IMR-90 (cell line): ENCODE measurements around the gene FANCD2. TPM values are rescaled to one million over a fixed set of nuclear protein-coding genes. Genes with fewer than 3 reads are reported as not detected.

Experiments used
- ATAC-seq: fragments of 200-7000 bp; cut with Tn5 transposase; 2 replicates; pipeline ENCODE4 v1.9.1; 2020; ENCODE audit warnings: low read depth, mild to moderate bottlenecking, moderate library complexity
- Bru-seq: library from RNA; stranded (reverse); fragments of 400-500 nt; gene quantifications from one replicate; lab custom pipeline; 2021; lab: Mats Ljungman, UMichigan
- BruChase-seq, 2 experiments: library from RNA; stranded (reverse); fragments of 400-500 nt; gene quantifications; one replicate each; lab custom pipeline; 2021; lab: Mats Ljungman, UMichigan
- BruUV-seq: library from RNA; stranded (reverse); fragments of 400-500 nt; replicated peaks from 2 replicates; lab custom pipeline; 2021; lab: Mats Ljungman, UMichigan
- CTCF ChIA-PET: fragments of 300-600 bp; formaldehyde crosslinking; extraction: SDS; loops from one replicate; lab custom pipeline; 2021; ENCODE audit warnings: antibody characterized with exemption; lab: Yijun Ruan, JAX
- POLR2A ChIA-PET: fragments of 300-600 bp; sonication (Branson Sonifier 250); formaldehyde crosslinking; loops from one replicate; lab custom pipeline; 2022; ENCODE audit warnings: antibody characterized with exemption; ENCODE audit not compliant: unreplicated experiment; lab: Charles Lee
- DNase-seq: peaks from one replicate; pipeline ENCODE4 v3.0.0; 2013
- H2AFZ ChIP-seq: replicated peaks from 2 replicates; pipeline ENCODE3; 2013; ENCODE audit warnings: low read length, mild to moderate bottlenecking; ENCODE audit not compliant: poor library complexity
- H2AK5ac ChIP-seq: 2 replicates; pipeline ENCODE4 v1.6.1; 2013; ENCODE audit warnings: low read depth, low read length, inconsistent platforms
- H2AK9ac ChIP-seq: replicated peaks from 2 replicates; pipeline ENCODE3; 2013; ENCODE audit warnings: mild to moderate bottlenecking, low read depth, low read length, moderate library complexity; ENCODE audit not compliant: poor library complexity
- H2BK120ac ChIP-seq: 2 replicates; pipeline ENCODE4 v1.6.1; 2013; ENCODE audit warnings: low read depth, low read length, inconsistent platforms
- H2BK15ac ChIP-seq: 3 replicates; pipeline ENCODE4 v1.6.1; 2013; ENCODE audit warnings: low read depth, low read length, inconsistent platforms
- H2BK20ac ChIP-seq: 2 replicates; pipeline ENCODE4 v1.6.1; 2013; ENCODE audit warnings: low read depth, mild to moderate bottlenecking, inconsistent platforms, low read length, moderate library complexity
- H2BK5ac ChIP-seq: 2 replicates; pipeline ENCODE4 v1.6.1; 2013; ENCODE audit warnings: mild to moderate bottlenecking, low read depth, low read length, inconsistent platforms; ENCODE audit not compliant: poor library complexity, severe bottlenecking
- H3K14ac ChIP-seq: replicated peaks from 2 replicates; pipeline ENCODE4 v1.6.1; 2013; ENCODE audit warnings: low read depth, low read length, inconsistent platforms
- H3K18ac ChIP-seq: 2 replicates; pipeline ENCODE4 v1.6.1; 2013; ENCODE audit warnings: low read depth, low read length, control low read depth
- H3K23ac ChIP-seq: 2 replicates; pipeline ENCODE4 v1.6.1; 2013; ENCODE audit warnings: low read depth, low read length, inconsistent platforms
- H3K27ac ChIP-seq: 2 replicates; pipeline ENCODE4 v1.5.1; 2013; ENCODE audit warnings: mild to moderate bottlenecking, control low read depth, low read length; ENCODE audit not compliant: insufficient read depth
- H3K27me3 ChIP-seq: 2 replicates; pipeline ENCODE4 v1.6.1; 2013; ENCODE audit warnings: low read length; ENCODE audit not compliant: control insufficient read depth, insufficient read depth
- H3K36me3 ChIP-seq: 2 replicates; pipeline ENCODE4 v1.6.1; 2013; ENCODE audit warnings: low read length, mixed read lengths; ENCODE audit not compliant: control insufficient read depth, insufficient read depth
- H3K4ac ChIP-seq: 2 replicates; pipeline ENCODE4 v1.6.1; 2013; ENCODE audit warnings: low read depth, low read length, inconsistent platforms
- H3K4me1 ChIP-seq: 2 replicates; pipeline ENCODE4 v1.6.1; 2013; ENCODE audit warnings: low read length, mixed read lengths; ENCODE audit not compliant: control insufficient read depth, insufficient read depth
- H3K4me2 ChIP-seq: 2 replicates; pipeline ENCODE4 v1.6.1; 2013; ENCODE audit warnings: low read depth, mild to moderate bottlenecking, control low read depth, low read length, moderate library complexity
- H3K4me3 ChIP-seq: 2 replicates; pipeline ENCODE4 v1.5.1; 2013; ENCODE audit warnings: low read depth, mild to moderate bottlenecking, control low read depth, low read length, moderate library complexity; ENCODE audit not compliant: insufficient read depth
- H3K56ac ChIP-seq: 2 replicates; pipeline ENCODE4 v1.6.1; 2013; ENCODE audit warnings: low read length, inconsistent platforms; ENCODE audit not compliant: insufficient read depth; ENCODE audit errors: extremely low read depth
- H3K79me1 ChIP-seq, 2 experiments: 2 replicates each; pipeline ENCODE4 v1.6.1; 2013; ENCODE audit warnings: low read length in 2 of 2, inconsistent platforms in 1 of 2, low read depth in 1 of 2
- H3K9ac ChIP-seq: 2 replicates; pipeline ENCODE4 v1.6.1; 2013; ENCODE audit warnings: low read depth, low read length, control low read depth
- H3K9me1 ChIP-seq: 2 replicates; pipeline ENCODE4 v1.6.1; 2013; ENCODE audit warnings: low read length, inconsistent platforms; ENCODE audit not compliant: insufficient read depth
- H3K9me3 ChIP-seq: 2 replicates; pipeline ENCODE4 v1.6.1; 2013; ENCODE audit warnings: low read length; ENCODE audit not compliant: control insufficient read depth, insufficient read depth
- H4K20me1 ChIP-seq: 2 replicates; pipeline ENCODE4 v1.6.1; 2013; ENCODE audit warnings: low read length, inconsistent platforms; ENCODE audit not compliant: insufficient read depth
- H4K5ac ChIP-seq: 2 replicates; pipeline ENCODE4 v1.6.1; 2013; ENCODE audit warnings: mild to moderate bottlenecking, low read depth, low read length, control low read depth
- H4K8ac ChIP-seq, 2 experiments: 2 replicates each; pipeline ENCODE4 v1.6.1; 2013; ENCODE audit warnings: low read depth in 2 of 2, low read length in 2 of 2, control low read depth in 1 of 2, inconsistent platforms in 1 of 2
- H4K91ac ChIP-seq: 2 replicates; pipeline ENCODE4 v1.6.1; 2013; ENCODE audit warnings: low read depth, low read length, inconsistent platforms; ENCODE audit not compliant: insufficient read depth
- CEBPB ChIP-seq: IDR thresholded peaks from 2 replicates; pipeline ENCODE4 v1.6.1; 2012; ENCODE audit warnings: low read depth, low read length, improper control_type of control experiment
- CTCF ChIP-seq: conservative IDR thresholded peaks from 2 replicates; pipeline ENCODE4 v1.5.1; 2012; ENCODE audit warnings: mild to moderate bottlenecking, low read depth, low read length, improper control_type of control experiment
- ELK1 ChIP-seq: fragments of 150-350 bp; IDR thresholded peaks from 2 replicates; pipeline ENCODE4 v1.6.1; 2016; ENCODE audit warnings: low read depth, mild to moderate bottlenecking, low read length, moderate library complexity, borderline replicate concordance
- MXI1 ChIP-seq: IDR thresholded peaks from 2 replicates; pipeline ENCODE4 v1.6.1; 2012; ENCODE audit warnings: low read depth, mild to moderate bottlenecking, low read length, moderate library complexity, borderline replicate concordance
- NFE2L2 ChIP-seq: fragments of 150-350 bp; IDR thresholded peaks from 2 replicates; pipeline ENCODE4 v1.6.1; 2016; ENCODE audit warnings: low read depth, mild to moderate bottlenecking, low read length
- POLR2A ChIP-seq: IDR thresholded peaks from 2 replicates; pipeline ENCODE4 v1.6.1; 2012; ENCODE audit warnings: mild to moderate bottlenecking, low read depth, low read length
- RAD21 ChIP-seq: IDR thresholded peaks from 2 replicates; pipeline ENCODE4 v1.6.1; 2012; ENCODE audit warnings: low read length, improper control_type of control experiment
- RCOR1 ChIP-seq: IDR thresholded peaks from 2 replicates; pipeline ENCODE4 v1.6.1; 2012; ENCODE audit warnings: mild to moderate bottlenecking, low read length, improper control_type of control experiment; ENCODE audit not compliant: insufficient replicate concordance
- RFX5 ChIP-seq: IDR thresholded peaks from 2 replicates; pipeline ENCODE4 v1.8.0; 2012; ENCODE audit warnings: low read depth, mild to moderate bottlenecking, low read length, moderate library complexity
- SMC3 ChIP-seq: fragments of 150-350 bp; IDR thresholded peaks from 2 replicates; pipeline ENCODE4 v1.6.1; 2016; ENCODE audit warnings: low read depth, mild to moderate bottlenecking, antibody characterized with exemption, low read length, moderate library complexity
- USF2 ChIP-seq: fragments of 150-350 bp; IDR thresholded peaks from 2 replicates; pipeline ENCODE4 v1.6.1; 2017; ENCODE audit warnings: mild to moderate bottlenecking, antibody characterized with exemption, low read length, low read depth
- WGBS, 2 experiments: methylation state at CpG; one replicate each; pipeline versions ENCODE4 v1.1.5 to v1.1.7; 2013; ENCODE audit warnings: missing lambda C conversion rate in 2 of 2; ENCODE audit not compliant: insufficient read length in 1 of 2; ENCODE audit errors: extremely low coverage in 2 of 2; 5-methylcytosine and 5-hydroxymethylcytosine counted together
- dilution Hi-C: fragments of 300-500 bp; cut with HindIII; formaldehyde crosslinking; loops from one replicate; pipeline ENCODE4 v1.14.3; 2018; ENCODE audit warnings: low sequenced_read_pairs; ENCODE audit not compliant: unreplicated experiment
- in situ Hi-C: fragments of 300-500 bp; cut with MboI; formaldehyde crosslinking; loops from 3 replicates; pipeline ENCODE4 v1.14.3; 2019; ENCODE audit warnings: low sequenced_read_pairs, inconsistent platforms, mixed read lengths
- intact Hi-C: fragments of 100-400 bp; cut with micrococcal nuclease; formaldehyde crosslinking; loops from 2 replicates; pipeline ENCODE4 v1.10.0; 2022
- long read RNA-seq: library from polyadenylated mRNA; unstranded; transcript quantifications from one replicate; pipeline ENCODE4 v2.0.0, GENCODE V29; 2021; ENCODE audit not compliant: unreplicated experiment
- polyA plus RNA-seq, 3 experiments: library from polyadenylated mRNA; depleted of rRNA; stranded (reverse); fragments of >200 nt; gene quantifications; 2 replicates each; pipeline ENCODE4 v1.2.3, GENCODE V29; 2012; ENCODE audit warnings: low replicate concordance in 1 of 3
- total RNA-seq: library from RNA; depleted of rRNA; stranded (reverse); fragments of >200 nt; gene quantifications from 2 replicates; pipeline ENCODE4 v1.2.3, GENCODE V29; 2012; rRNA removed

The FANCD2 gene
- total RNA-seq (18.9 and 19.7 TPM in 2 replicates), polyA plus RNA-seq (2012; rRNA removed) (7.2 and 8.9 TPM in 2 replicates), Bru-seq, nascent RNA (percentile 44 among the genes with signal in this experiment), BruChase-seq, experiment 1, labeled RNA remaining after a 6-hour chase (percentile 43 among the genes with signal in this experiment), BruChase-seq, experiment 2, labeled RNA remaining after a 2-hour chase (percentile 39 among the genes with signal in this experiment)
- polyA plus RNA-seq (2012; cell fraction: cytosol; rRNA removed): 2.2 and 4.7 TPM in 2 replicates
- 5.4 and 22.6 TPM in 2 replicates for polyA plus RNA-seq (2012; cell fraction: nucleus; rRNA removed; ENCODE audit: low replicate concordance)
- long read RNA-seq, partial matches to known transcripts: 2 of 4 reads
- long read RNA-seq, other reads (novel, unspliced or antisense): 2 of 4 reads

GRCh38 chr3:10026084-10026890, at the start of gene FANCD2:
TSS of gene FANCD2 (plus strand) at chr3:10026437. CDS start at chr3:10028658, 2,221 bp downstream.
- ChIA-PET CTCF (interaction anchor here (0.6 to 1.3 kb wide), 2 partner anchors 11 to 166 kb away, joined by 3 to 4 read pairs; no protein-coding TSS in a partner anchor), POLR2A (no interaction called here)
- DNase-seq: peak; percentile 82
- Histone ChIP-seq H2AFZ (peak within 1 kb of the TSS; percentile 91), H3K18ac (peak within 1 kb of the TSS; percentile 36), H3K9me1 (peaks cover 16% of the 10 kb centered on the region), H3K56ac (peak within 1 kb of the TSS; percentile 84), H3K4me1 (peaks cover 12% of the 10 kb centered on the region), H3K9ac (peak within 1 kb of the TSS; percentile 83), H2BK15ac (peak within 1 kb of the TSS; percentile 22; the same call in 2 of the 3 replicates), H3K27me3 (no peaks in the 10 kb centered on the region), H3K4me2 (peak within 1 kb of the TSS; percentile 88), H4K8ac (peak within 1 kb of the TSS; percentile 86 to 90), H3K4ac (peak within 1 kb of the TSS; percentile 84), H2BK5ac (peak within 1 kb of the TSS; percentile 48), H3K14ac (peak within 1 kb of the TSS; percentile 77), H4K91ac (peak within 1 kb of the TSS; percentile 64), H2BK20ac (0 out of 2 replicates have a peak within 1 kb of the TSS, but pooled peaks have one; percentile 3), H3K4me3 (peak within 1 kb of the TSS; percentile 85), H3K79me1 (peaks cover 30 to 49% of the 10 kb centered on the region in 2 experiments), H3K27ac (peak within 1 kb of the TSS; percentile 80), H2BK120ac (peak within 1 kb of the TSS; percentile 26), H2AK5ac (peak within 1 kb of the TSS; percentile 95), H4K20me1 (0 out of 2 replicates have a peak, but pooled peaks cover 4% of the 10 kb centered on the region), H3K23ac (peak within 1 kb of the TSS; percentile 76), H4K5ac (peak within 1 kb of the TSS; percentile 58), H3K36me3 (peaks cover 17% of the 10 kb centered on the region), H2AK9ac (peak within 1 kb of the TSS; percentile 75), H3K9me3 (no peaks in the 10 kb centered on the region)
- intact Hi-C loops: no loop called here
- ATAC-seq: peak; percentile 81
- TSS peak; percentile 48 for BruUV-seq
- in situ Hi-C loops: no loop called here
- WGBS, 2 experiments: 1% methylated on average over 33 of the region's 61 CpGs; no CpG with 5 or more reads in 1 of the 2 experiments
- dilution Hi-C loops: no loop called here
- TF ChIP-seq RAD21 (peak; percentile 31), POLR2A (peak; percentile 83), ELK1 (peak; percentile 91; the same call in 1 of the 2 replicates), CTCF (no peak), CEBPB (no peak), RCOR1 (no peak), RFX5 (no peak), NFE2L2 (0 out of 2 replicates have a peak, but pooled peaks have one; percentile 43), MXI1 (peak; percentile 93), SMC3 (no peak; the same call in 1 of the 2 replicates), USF2 (no peak)
